Activated CD8-positive, alpha-beta T cell treated with anti-CD3 and anti-CD28 coated beads, Interleukin-2, amount 10 ng/mL, durations not matched to agents 7 days and 5 days (primary cell): ENCODE measurements around the gene OPA3. TPM values are rescaled to one million over a fixed set of nuclear protein-coding genes. Genes with fewer than 3 reads are reported as not detected.

Experiments
- ATAC-seq: fragments of 150-1000 bp; cut with Tn5 transposase; one replicate; pipeline ENCODE4 v1.10.0; 2021; ENCODE audit warnings: moderate library complexity
- CTCF ChIA-PET: fragments of 350-600 bp; sonication (Branson Sonifier 250); formaldehyde crosslinking; loops from one replicate; lab custom pipeline; 2021; ENCODE audit warnings: antibody characterized with exemption; lab: Charles Lee
- POLR2A ChIA-PET: fragments of 350-600 bp; sonication (Branson Sonifier 250); formaldehyde crosslinking; loops from one replicate; lab custom pipeline; 2021; ENCODE audit warnings: antibody characterized with exemption; lab: Charles Lee
- DNase-seq: peaks from one replicate; pipeline ENCODE4 v3.0.0-alpha.2; 2020
- H3K27ac Mint-ChIP-seq: one replicate; pipeline ENCODE4 v1.8.0; 2021; ENCODE audit warnings: mild to moderate bottlenecking, mixed read lengths
- H3K27me3 Mint-ChIP-seq: one replicate; pipeline ENCODE4 v1.8.0; 2021; ENCODE audit warnings: low read depth, mixed read lengths
- H3K36me3 Mint-ChIP-seq: one replicate; pipeline ENCODE4 v1.8.0; 2021; ENCODE audit warnings: low read depth, mixed read lengths
- H3K4me1 Mint-ChIP-seq: one replicate; pipeline ENCODE4 v1.8.0; 2021; ENCODE audit warnings: low read depth, mixed read lengths
- H3K4me3 Mint-ChIP-seq: one replicate; pipeline ENCODE4 v1.8.0; 2021; ENCODE audit warnings: mild to moderate bottlenecking, mixed read lengths
- H3K9me3 Mint-ChIP-seq: one replicate; pipeline ENCODE4 v1.8.0; 2022; ENCODE audit warnings: mixed read lengths; ENCODE audit not compliant: insufficient read depth
- total RNA-seq, 2 experiments: library from RNA; stranded (reverse); gene quantifications; one replicate each; pipeline ENCODE4 v1.2.3, GENCODE V29; 2021

OPA3 gene
- total RNA-seq, 2 experiments from 2014 or later: 13.4 to 14.9 TPM

DNA sequence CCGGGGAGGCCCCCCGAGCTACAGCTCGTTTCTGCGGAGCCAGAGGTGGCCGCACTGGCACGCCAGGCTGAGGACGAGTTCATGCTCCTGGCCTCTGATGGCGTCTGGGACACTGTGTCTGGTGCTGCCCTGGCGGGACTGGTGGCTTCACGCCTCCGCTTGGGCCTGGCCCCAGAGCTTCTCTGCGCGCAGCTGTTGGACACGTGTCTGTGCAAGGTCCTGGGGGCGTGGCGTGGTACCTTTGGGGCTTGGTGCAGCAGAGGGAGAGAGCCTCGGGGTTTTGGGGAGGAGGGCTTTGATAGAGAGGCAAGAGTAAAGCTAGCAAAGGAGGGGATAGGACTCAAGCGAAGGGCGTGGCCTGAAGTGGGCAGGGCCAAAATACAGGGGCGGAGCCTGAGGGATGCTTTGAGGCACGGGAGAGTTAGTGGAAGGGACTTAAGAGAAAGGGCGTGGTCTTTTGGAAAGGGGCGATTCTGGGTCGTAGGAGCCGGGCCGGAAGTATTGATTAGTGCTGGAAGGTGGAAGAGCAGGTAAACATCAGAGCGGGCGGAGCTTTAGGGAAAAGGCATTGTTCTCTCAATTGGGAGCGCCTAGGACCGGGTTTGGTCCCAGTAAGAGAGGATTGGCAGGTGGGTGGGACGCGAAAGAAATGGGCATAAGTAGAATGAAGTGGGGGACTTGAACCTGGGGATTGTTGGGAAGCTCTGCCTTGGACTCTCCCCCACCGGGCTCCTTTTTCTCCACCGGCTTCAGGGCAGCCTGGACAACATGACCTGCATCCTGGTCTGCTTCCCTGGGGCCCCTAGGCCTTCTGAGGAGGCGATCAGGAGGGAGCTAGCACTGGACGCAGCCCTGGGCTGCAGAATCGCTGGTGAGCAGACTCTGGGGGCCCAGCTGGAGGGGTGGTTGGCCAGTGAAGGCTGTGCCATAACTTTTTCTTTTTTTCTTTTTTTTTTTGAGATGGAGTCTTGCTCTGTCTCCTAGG is 85.1 kb downstream of the OPA3 start:
- peak; percentile 79 for DNase-seq
- Mint-ChIP-seq H3K27ac (peak overlapping the region; percentile 56), H3K9me3 (no peaks in the 10 kb centered on the region), H3K27me3 (peaks cover 15% of the 10 kb centered on the region), H3K36me3 (peaks cover 9% of the 10 kb centered on the region), H3K4me1 (peaks cover 33% of the 10 kb centered on the region), H3K4me3 (peak overlapping the region; percentile 57)
- POLR2A ChIA-PET: no interaction called here
- CTCF ChIA-PET: interaction anchor here (0.7 to 6.6 kb wide), 8 partner anchors 8 to 143 kb away, joined by 3 to 83 read pairs (median 9); partner anchors contain the start of gene VASP
- ATAC-seq: peak; percentile 25

DNA sequence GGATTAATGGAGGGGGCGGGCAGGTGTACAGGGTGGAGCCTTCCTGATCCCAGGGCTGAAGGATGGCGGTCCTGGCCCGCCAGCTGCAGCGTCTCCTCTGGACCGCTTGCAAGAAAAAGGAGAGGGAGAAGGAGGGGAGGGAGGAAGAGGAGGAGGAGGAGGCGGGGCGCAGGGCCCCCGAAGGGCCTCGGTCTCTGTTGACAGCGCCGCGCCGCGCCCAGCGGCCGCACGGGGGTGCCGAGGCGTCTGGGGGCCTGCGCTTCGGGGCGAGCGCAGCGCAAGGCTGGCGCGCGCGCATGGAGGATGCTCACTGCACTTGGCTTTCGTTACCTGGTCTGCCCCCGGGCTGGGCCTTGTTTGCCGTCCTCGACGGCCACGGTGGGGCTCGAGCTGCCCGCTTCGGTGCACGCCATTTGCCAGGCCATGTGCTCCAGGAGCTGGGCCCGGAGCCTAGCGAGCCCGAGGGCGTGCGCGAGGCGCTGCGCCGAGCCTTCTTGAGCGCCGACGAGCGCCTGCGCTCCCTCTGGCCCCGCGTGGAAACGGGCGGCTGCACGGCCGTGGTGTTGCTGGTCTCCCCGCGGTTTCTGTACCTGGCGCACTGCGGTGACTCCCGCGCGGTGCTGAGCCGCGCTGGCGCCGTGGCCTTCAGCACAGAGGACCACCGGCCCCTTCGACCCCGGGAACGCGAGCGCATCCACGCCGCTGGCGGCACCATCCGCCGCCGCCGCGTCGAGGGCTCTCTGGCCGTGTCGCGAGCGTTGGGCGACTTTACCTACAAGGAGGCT is 86.0 kb downstream of the OPA3 start, which contains the start of gene PPM1N:
TSS of gene PPM1N (plus strand) at position 33 of the 785 bp plus-strand sequence. CDS start at position 63, 30 bp downstream.
- no peaks in the 10 kb centered on the region for H3K9me3 Mint-ChIP-seq
- peak within 1 kb of the TSS; percentile 79 for H3K27ac Mint-ChIP-seq

GRCh38 chr19:45497791-45498190 is 86.8 kb downstream of the OPA3 start:
- no peaks in the 10 kb centered on the region for H3K9me3 Mint-ChIP-seq
- ATAC-seq: no peak
- ChIA-PET CTCF (interaction anchor here (0.9 to 6.6 kb wide), 5 partner anchors 12 to 145 kb away, joined by 3 to 83 read pairs (median 16); no protein-coding TSS in a partner anchor), POLR2A (interaction anchor here (0.6 kb wide), 1 partner anchor 22 kb away, joined by 3 read pairs; no protein-coding TSS in a partner anchor)
- no peak for DNase-seq
- peaks cover 6% of the 10 kb centered on the region for H3K36me3 Mint-ChIP-seq
- H3K4me1 Mint-ChIP-seq: peaks cover 37% of the 10 kb centered on the region
- peaks cover 15% of the 10 kb centered on the region for H3K27me3 Mint-ChIP-seq
- peak overlapping the region; percentile 79 for H3K27ac Mint-ChIP-seq
- peak overlapping the region; percentile 69 for H3K4me3 Mint-ChIP-seq

More for the DNA sequence above, 86.0 kb downstream of the OPA3 start, which contains the start of gene PPM1N:
- CTCF ChIA-PET: interaction anchor here (0.7 to 6.6 kb wide), 9 partner anchors 9 to 144 kb away, joined by 3 to 83 read pairs (median 9); partner anchors contain the start of gene VASP
- H3K4me3 Mint-ChIP-seq: peak within 1 kb of the TSS; percentile 69
- H3K4me1 Mint-ChIP-seq: peaks cover 33% of the 10 kb centered on the region
- DNase-seq (peak; percentile 79), ATAC-seq (peak; percentile 75)
- peaks cover 6% of the 10 kb centered on the region for H3K36me3 Mint-ChIP-seq
- POLR2A ChIA-PET: no interaction called here
- H3K27me3 Mint-ChIP-seq: peaks cover 15% of the 10 kb centered on the region

GRCh38 chr19:45496349-45496953 is 88.2 kb downstream of the OPA3 start:
- Mint-ChIP-seq H3K9me3 (no peaks in the 10 kb centered on the region), H3K36me3 (peaks cover 6% of the 10 kb centered on the region), H3K4me1 (peaks cover 37% of the 10 kb centered on the region), H3K4me3 (peak overlapping the region; percentile 5), H3K27ac (no peak overlapping the region), H3K27me3 (peaks cover 15% of the 10 kb centered on the region)
- peak; percentile 10 for ATAC-seq
- ChIA-PET CTCF (interaction anchor here (0.7 to 6.6 kb wide), 8 partner anchors 9 to 146 kb away, joined by 3 to 83 read pairs (median 12); no protein-coding TSS in a partner anchor), POLR2A (no interaction called here)
- peak; percentile 66 for DNase-seq

DNA sequence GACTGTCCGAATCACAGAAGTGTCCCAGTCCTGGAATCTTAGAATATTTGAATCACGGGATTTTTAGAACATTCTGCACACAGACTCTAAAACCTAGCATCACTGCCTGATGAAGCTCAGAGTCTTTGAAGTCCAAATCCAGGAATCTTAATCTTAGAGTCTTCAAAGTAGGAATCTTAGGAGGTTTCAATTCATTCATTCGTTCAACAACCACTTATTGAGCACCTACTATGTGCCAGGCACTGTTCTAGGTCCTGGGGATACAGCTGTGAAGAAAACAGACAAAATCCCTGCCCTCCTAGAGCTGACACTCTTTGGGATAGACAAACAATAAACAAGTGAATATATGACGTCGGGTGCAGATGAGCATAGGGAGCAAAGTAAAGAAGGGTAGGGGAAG is 89.4 kb downstream of the OPA3 start:
- CTCF ChIA-PET: interaction anchor here (1.1 to 6.6 kb wide), 7 partner anchors 9 to 150 kb away, joined by 3 to 83 read pairs (median 9); no protein-coding TSS in a partner anchor

GRCh38 chr19:45494261-45494916 is 90.2 kb downstream of the OPA3 start:
- no peak for DNase-seq
- Mint-ChIP-seq H3K9me3 (no peaks in the 10 kb centered on the region), H3K27ac (no peak overlapping the region), H3K36me3 (peaks cover 2% of the 10 kb centered on the region), H3K4me3 (no peak overlapping the region), H3K27me3 (peaks cover 13% of the 10 kb centered on the region), H3K4me1 (peaks cover 33% of the 10 kb centered on the region)
- POLR2A ChIA-PET: interaction anchor here (0.7 to 1.0 kb wide), 2 partner anchors 27 to 1781 kb away, joined by 3 read pairs; partner anchors contain the start of gene FOSB
- ATAC-seq: no peak
- CTCF ChIA-PET: interaction anchor here (1.1 to 6.6 kb wide), 6 partner anchors 9 to 151 kb away, joined by 4 to 83 read pairs (median 12); no protein-coding TSS in a partner anchor

More for the DNA sequence above, 89.4 kb downstream of the OPA3 start:
- ATAC-seq (no peak), DNase-seq (no peak)
- Mint-ChIP-seq H3K4me3 (no peak overlapping the region), H3K4me1 (peaks cover 37% of the 10 kb centered on the region), H3K27me3 (peaks cover 15% of the 10 kb centered on the region), H3K27ac (no peak overlapping the region), H3K9me3 (no peaks in the 10 kb centered on the region), H3K36me3 (peaks cover 3% of the 10 kb centered on the region)
- POLR2A ChIA-PET: interaction anchor here (1.0 kb wide), 1 partner anchor 28 kb away, joined by 3 read pairs; the partner anchor contains the start of gene FOSB

DNA sequence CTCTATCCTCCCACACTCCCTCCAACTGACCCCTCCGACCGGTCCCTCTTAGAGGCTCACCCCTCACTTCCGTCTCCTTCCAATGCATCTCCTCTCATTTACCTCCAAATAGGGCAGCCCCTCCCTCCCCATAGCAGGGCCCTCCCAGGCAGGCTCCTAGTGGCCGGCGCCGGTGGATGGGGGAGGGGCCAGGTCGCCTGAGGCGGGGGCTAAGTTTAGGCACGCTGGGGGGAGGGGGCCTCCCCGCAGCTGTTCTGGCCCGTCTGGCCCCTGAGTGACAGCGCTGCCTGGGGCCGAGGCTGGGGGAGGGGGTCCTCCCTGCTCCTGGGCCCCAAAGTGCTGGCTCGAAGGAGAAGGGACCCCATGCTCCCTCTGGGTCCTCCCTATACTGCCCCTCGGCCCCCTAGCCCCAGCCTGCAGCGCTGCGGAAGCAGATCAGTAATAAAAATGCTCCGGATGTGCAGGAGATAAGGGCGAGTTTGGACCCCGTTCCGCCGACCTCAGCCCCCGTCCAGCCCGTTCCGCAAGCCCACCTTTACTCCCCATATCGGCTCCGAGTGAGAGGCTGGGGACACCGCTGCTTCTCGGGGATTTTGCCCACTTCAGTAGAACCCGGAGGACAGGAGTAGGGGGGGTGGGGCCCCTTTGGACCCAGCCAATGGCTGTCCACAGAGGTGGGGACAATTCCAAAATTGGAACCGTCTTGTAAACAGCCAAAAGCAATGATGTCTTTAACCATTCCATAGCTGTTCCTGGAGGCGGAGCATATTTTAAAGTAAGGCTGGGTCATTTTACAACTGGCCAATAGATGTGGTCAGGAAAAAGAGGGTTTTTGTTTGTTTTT is 91.8 kb downstream of the OPA3 start:
- peak overlapping the region; percentile 57 for H3K4me3 Mint-ChIP-seq
- no peaks in the 10 kb centered on the region for H3K9me3 Mint-ChIP-seq
- peaks cover 23% of the 10 kb centered on the region for H3K4me1 Mint-ChIP-seq
- DNase-seq (no peak), ATAC-seq (no peak)
- H3K27me3 Mint-ChIP-seq: peaks cover 12% of the 10 kb centered on the region
- H3K27ac Mint-ChIP-seq: no peak overlapping the region
- ChIA-PET POLR2A (no interaction called here), CTCF (interaction anchor here (1.0 to 1.5 kb wide), 3 partner anchors 8 to 66 kb away, joined by 4 to 5 read pairs (median 4); no protein-coding TSS in a partner anchor)
- no peaks in the 10 kb centered on the region for H3K36me3 Mint-ChIP-seq

GRCh38 chr19:45492137-45492626 is 92.4 kb downstream of the OPA3 start:
- CTCF ChIA-PET: interaction anchor here (1.5 kb wide), 1 partner anchor 7 kb away, joined by 4 read pairs; no protein-coding TSS in a partner anchor
- H3K27ac Mint-ChIP-seq: no peak overlapping the region
- POLR2A ChIA-PET: no interaction called here
- H3K4me1 Mint-ChIP-seq: peaks cover 17% of the 10 kb centered on the region
- DNase-seq (no peak), ATAC-seq (no peak)
- H3K9me3 Mint-ChIP-seq: no peaks in the 10 kb centered on the region
- peaks cover 12% of the 10 kb centered on the region for H3K27me3 Mint-ChIP-seq
- no peak overlapping the region for H3K4me3 Mint-ChIP-seq
- no peaks in the 10 kb centered on the region for H3K36me3 Mint-ChIP-seq

DNA sequence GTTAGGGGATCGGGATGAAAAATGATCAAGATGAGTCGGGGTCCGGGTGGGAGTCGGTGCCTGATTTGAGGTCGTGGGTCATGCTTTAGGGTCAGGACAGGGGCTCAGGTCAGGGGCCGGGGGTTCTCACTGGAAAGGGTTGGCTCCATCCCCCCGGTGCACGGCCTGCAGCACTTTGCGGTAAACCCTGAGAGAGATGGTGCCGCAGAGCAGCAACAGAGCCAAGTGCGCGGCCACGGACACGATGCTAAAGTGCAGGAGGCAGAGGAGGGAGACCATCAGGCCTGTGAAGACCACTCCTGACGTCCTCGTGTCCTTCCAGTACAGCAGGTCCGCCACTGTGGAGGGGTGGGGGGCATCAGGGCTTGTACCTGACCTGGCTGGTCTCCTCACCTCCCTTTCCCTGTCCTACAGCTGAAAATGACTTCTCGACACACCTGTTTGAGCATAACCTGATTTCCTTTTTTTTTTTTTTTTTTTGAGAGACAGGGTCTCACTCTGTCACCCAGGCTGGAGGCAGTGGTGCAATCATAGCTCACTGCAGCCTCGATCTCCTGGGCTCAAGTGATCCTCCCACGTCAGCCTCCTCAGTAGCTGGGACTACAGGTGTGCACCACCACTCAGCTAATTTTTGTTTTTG is 95.3 kb downstream of the OPA3 start:
- Mint-ChIP-seq H3K4me1 (peaks cover 20% of the 10 kb centered on the region), H3K27me3 (peaks cover 2% of the 10 kb centered on the region), H3K9me3 (no peaks in the 10 kb centered on the region), H3K27ac (no peak overlapping the region), H3K36me3 (no peaks in the 10 kb centered on the region), H3K4me3 (no peak overlapping the region)
- ATAC-seq (no peak), DNase-seq (no peak)
- POLR2A ChIA-PET: interaction anchor here (0.6 kb wide), 1 partner anchor 43 kb away, joined by 3 read pairs; no protein-coding TSS in a partner anchor
- CTCF ChIA-PET: interaction anchor here (1.5 to 6.6 kb wide), 4 partner anchors 11 to 154 kb away, joined by 3 to 117 read pairs (median 8); no protein-coding TSS in a partner anchor
